ENCODE data around the gene ZBBX. TPM values are rescaled to one million over a fixed set of nuclear protein-coding genes. Genes with fewer than 3 reads are reported as not detected.

Gene ZBBX
- total and polyA plus RNA-seq, 9 of the 15 experiments (the other 6 are each of a cell fraction or from before 2014, with no cell fraction given) = not detected

GRCh38 chr3:167409611-167410010 lies 29.5 kb upstream of the ZBBX start:
- intact Hi-C loops (cut with micrococcal nuclease) = no loop called here
- no TSS peak for BruUV-seq (replicated peaks)

More at GRCh38 chr3:167409611-167410010, 29.5 kb upstream of the ZBBX start:
- in situ Hi-C loops (cut with MboI) = no loop called here
- H3K9ac ChIP-seq (ENCODE audit: insufficient read depth in 1 of 2, low read depth in 2 of 2, low read length in 2 of 2) = no peak overlapping the region
- POLR2A ChIA-PET = no interaction called here
- 0% methylated on average over 1 of the region's 1 CpG for WGBS (ENCODE audit: insufficient coverage, low coverage, missing lambda C conversion rate)
- no peaks in the 10 kb centered on the region for H3K79me2 ChIP-seq (ENCODE audit: control insufficient read depth, insufficient read depth, low read length)
- no peak for TF ChIP-seq TCF3 (CRISPR knock-in tag; IDR thresholded peaks at IDR 0.05)
- no peak for TF ChIP-seq STAT5A (IDR thresholded peaks at IDR 0.05; ENCODE audit: borderline replicate concordance, low read length)
- no peak for TF ChIP-seq SMC3 (conservative IDR thresholded peaks at IDR 0.05; ENCODE audit: insufficient read depth, low read depth, low read length)
- TF ChIP-seq ZBTB49 (CRISPR knock-in tag; IDR thresholded peaks at IDR 0.05; ENCODE audit: borderline replicate concordance) = no peak
- no peak for TF ChIP-seq NCOA6 (IDR thresholded peaks at IDR 0.05)
- TF ChIP-seq EWSR1 (IDR thresholded peaks at IDR 0.05; ENCODE audit: borderline replicate concordance, low read depth, partially characterized antibody) = no peak
- no peak for TF ChIP-seq ZC3H11A (IDR thresholded peaks at IDR 0.05; ENCODE audit: low read depth, low read length)
- no peak for TF ChIP-seq MCM5 (IDR thresholded peaks at IDR 0.05; ENCODE audit: low read depth)
- TF ChIP-seq TAL1 (IDR thresholded peaks at IDR 0.05) = no peak
- TF ChIP-seq CEBPZ (IDR thresholded peaks at IDR 0.05; ENCODE audit: borderline replicate concordance, low read depth, low read length) = no peak
- no peak for TF ChIP-seq U2AF2 (optimal IDR thresholded peaks at IDR 0.05; ENCODE audit: low read depth, low read length)
- TF ChIP-seq SIN3B (IDR thresholded peaks at IDR 0.05; ENCODE audit: low read depth) = no peak
- TF ChIP-seq ILF3 (IDR thresholded peaks at IDR 0.05; ENCODE audit: borderline replicate concordance) = no peak
- TF ChIP-seq MCM2 (IDR thresholded peaks at IDR 0.05; ENCODE audit: low read depth) = no peak
- TF ChIP-seq ARHGAP35 (IDR thresholded peaks at IDR 0.05; ENCODE audit: partially characterized antibody) = no peak
- no peak for TF ChIP-seq TRIM24 (IDR thresholded peaks at IDR 0.05)
- no peak for TF ChIP-seq C11orf30 (IDR thresholded peaks at IDR 0.05; ENCODE audit: low read depth)
- H2AFZ ChIP-seq (ENCODE audit: low read depth, low read length) = no peak overlapping the region
- H3K4me1 ChIP-seq (replicated peaks in 1 of 2; ENCODE audit: control insufficient read depth in 2 of 2, insufficient read depth in 2 of 2, low read length in 2 of 2) = no peaks in the 10 kb centered on the region
- no peaks in the 10 kb centered on the region for H3K9me3 ChIP-seq (replicated peaks; ENCODE audit: control insufficient read depth, insufficient read depth, low read depth, low read length)
- no peak overlapping the region for H3K4me2 ChIP-seq (ENCODE audit: insufficient read depth, low read length)
- no peaks in the 10 kb centered on the region for H3K9me1 ChIP-seq (ENCODE audit: control insufficient read depth, insufficient read depth, low read length)
- ATAC-seq (no peak), FAIRE-seq (no peak), DNase-seq (ENCODE audit: extremely low read depth in 1 of 4, low spot score in 3 of 4) (no peak)
- H4K20me1 ChIP-seq (replicated peaks; ENCODE audit: control insufficient read depth, insufficient read depth, low read length) = no peaks in the 10 kb centered on the region
- H3K36me3 ChIP-seq (ENCODE audit: control insufficient read depth, insufficient read depth, low read length) = no peaks in the 10 kb centered on the region
- CTCF ChIA-PET (ENCODE audit: low intra/inter-chr PET ratio) = no interaction called here
- H3K4me3 ChIP-seq = no peak overlapping the region
- H3K27ac ChIP-seq (ENCODE audit: extremely low read depth, low read depth, low read length) = no peak overlapping the region
- H3K27me3 ChIP-seq (ENCODE audit: control insufficient read depth in 2 of 2, insufficient read depth in 2 of 2, low read length in 2 of 2) = no peaks in the 10 kb centered on the region
